K562 (cell line): Measurements from ENCODE around the gene SEPHS2. TPM values are rescaled to one million over a fixed set of nuclear protein-coding genes. Genes with fewer than 3 reads are reported as not detected.
A peak's percentile ranks its signal among the peaks of the same experiment; 100 is the strongest.

ENCODE experiments used
- ARID4B ChIP-seq: sonication (generic); formaldehyde crosslinking; IDR thresholded peaks from 2 replicates; pipeline ENCODE4 v1.8.0; 2022; ENCODE audit warnings: mild to moderate bottlenecking, missing genetic modification reagents
- ATF1 ChIP-seq, 2 experiments: fragments of 450-650 bp in 1 of 2; IDR thresholded peaks; 2 replicates each; pipeline ENCODE4 v1.6.1; 2016; ENCODE audit warnings: missing compliant biosample characterization in 1 of 2, missing genetic modification characterization in 1 of 2
- BRF1 ChIP-seq: IDR thresholded peaks from 3 replicates; pipeline ENCODE4 v1.6.1; 2011; ENCODE audit warnings: borderline replicate concordance, mild to moderate bottlenecking; ENCODE audit not compliant: insufficient read length; ENCODE audit errors: extremely low read depth
- MAFG ChIP-seq: fragments of 450-650 bp; conservative IDR thresholded peaks from 2 replicates; pipeline ENCODE4 v1.6.1; 2016; ENCODE audit warnings: missing genetic modification characterization, missing compliant biosample characterization
- ZNF165 ChIP-seq: fragments of 250-450 bp; sonication (Bioruptor Pico); IDR thresholded peaks from 2 replicates; pipeline ENCODE4 v1.4.0; 2020; ENCODE audit warnings: borderline replicate concordance
- ZNF263 ChIP-seq: sonication (generic); formaldehyde crosslinking; IDR thresholded peaks from 2 replicates; pipeline ENCODE4 v1.8.0; 2022; ENCODE audit warnings: mild to moderate bottlenecking, missing genetic modification reagents, borderline replicate concordance
- ZNF830 ChIP-seq: fragments of 250-450 bp; sonication (Bioruptor Pico); IDR thresholded peaks from 2 replicates; pipeline ENCODE4 v1.5.0; 2021; ENCODE audit warnings: mild to moderate bottlenecking
- polyA plus RNA-seq, 8 experiments: library from polyadenylated mRNA; depleted of rRNA in 4 of 8; stranded (reverse) in 5 of 8; unstranded in 3 of 8; fragments of >200 nt; fragmentation: Nextera tagmentation in 2 of 8; fragmentation: Illumina TruSeq in 1 of 8; extraction: Ambion mirVana in 2 of 8; extraction: Trizol in 1 of 8; gene quantifications; 2 replicates each; pipeline versions ENCODE4 v1.2.1 to v1.2.3, GENCODE V29; 2011 to 2014; ENCODE audit warnings: inconsistent platforms in 1 of 8, missing spikeins in 1 of 8
- total RNA-seq, 7 experiments: library from RNA; depleted of rRNA in 6 of 7; stranded (reverse); fragments of >200 nt in 6 of 7; fragmentation: Illumina TruSeq in 2 of 7; extraction: Trizol in 2 of 7; gene quantifications; 2 replicates each; pipeline versions ENCODE4 v1.2.1 to v1.2.3, GENCODE V29; 2011 to 2021; ENCODE audit warnings: low replicate concordance in 1 of 7
- TF ChIP-seq, protein P1 (sequence below): fragments of 450-650 bp; IDR thresholded peaks from 2 replicates; pipeline ENCODE4 v1.7.1; 2018; ENCODE audit warnings: mild to moderate bottlenecking, low read depth; ENCODE audit not compliant: partially characterized antibody
- TF ChIP-seq, protein P2 (sequence below), 2 experiments: fragments of 450-650 bp in 1 of 2; sonication (generic) in 1 of 2; formaldehyde crosslinking in 1 of 2; IDR thresholded peaks; 2 replicates each; pipeline versions ENCODE4 v1.7.1 to v1.9.0; 2016 to 2022; ENCODE audit warnings: inconsistent platforms in 1 of 2, mild to moderate bottlenecking in 1 of 2, missing genetic modification reagents in 1 of 2

SEPHS2 gene
- total and polyA plus RNA-seq, 9 of the 15 experiments (the other 6 are each of a cell fraction or from before 2014, with no cell fraction given): 20.9 to 90.6 (median 43.4) TPM

DNA sequence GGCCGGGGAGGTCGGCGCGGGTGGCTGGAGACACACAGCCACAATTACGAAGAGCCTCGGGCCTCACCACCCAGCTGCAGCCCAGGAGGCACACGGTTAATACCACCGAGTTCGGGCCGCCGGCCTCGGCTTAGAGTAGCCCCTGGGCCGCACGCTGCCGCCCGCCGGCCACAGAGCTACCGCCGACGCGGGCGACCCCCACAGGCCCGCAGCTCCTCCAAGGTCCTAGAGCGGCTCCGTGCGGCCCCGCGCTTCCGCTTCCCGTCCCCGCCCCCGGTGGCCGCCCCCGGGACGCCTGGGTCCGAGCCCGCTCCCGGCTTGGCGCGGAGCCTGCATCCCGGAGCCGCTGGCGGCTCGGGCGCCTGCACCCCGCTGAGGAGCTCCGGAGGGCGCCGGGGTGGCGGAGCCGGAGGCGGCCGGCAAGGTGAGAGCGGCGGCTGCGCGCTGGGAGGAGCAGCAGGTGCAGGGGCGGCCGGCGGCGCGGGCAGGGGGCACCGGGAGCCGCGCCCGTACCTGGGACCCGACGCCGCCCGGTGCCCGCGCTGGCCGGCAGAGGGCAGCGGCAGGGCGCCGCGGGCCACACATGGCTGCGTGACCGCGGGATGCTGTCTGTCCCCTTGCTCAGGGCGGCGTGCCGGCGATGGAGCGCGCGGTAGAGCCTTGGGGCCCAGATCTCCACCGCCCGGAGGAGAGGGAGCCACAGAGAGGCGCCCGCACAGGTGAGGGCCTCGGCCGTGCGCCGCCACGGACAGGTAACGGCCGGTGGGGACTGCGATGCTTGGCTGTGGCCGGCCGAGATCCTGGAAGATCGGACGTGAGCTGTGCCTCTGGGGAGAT, 50.3 kb downstream of the SEPHS2 start, which contains the start of gene ZNF48 (continued):
- TF ChIP-seq ATF1 (CRISPR knock-in tag; IDR thresholded peaks at IDR 0.05): no peak
- TF ChIP-seq ATF1 (tag; IDR thresholded peaks at IDR 0.05): peak; percentile 48
- TF ChIP-seq, protein P1, sequence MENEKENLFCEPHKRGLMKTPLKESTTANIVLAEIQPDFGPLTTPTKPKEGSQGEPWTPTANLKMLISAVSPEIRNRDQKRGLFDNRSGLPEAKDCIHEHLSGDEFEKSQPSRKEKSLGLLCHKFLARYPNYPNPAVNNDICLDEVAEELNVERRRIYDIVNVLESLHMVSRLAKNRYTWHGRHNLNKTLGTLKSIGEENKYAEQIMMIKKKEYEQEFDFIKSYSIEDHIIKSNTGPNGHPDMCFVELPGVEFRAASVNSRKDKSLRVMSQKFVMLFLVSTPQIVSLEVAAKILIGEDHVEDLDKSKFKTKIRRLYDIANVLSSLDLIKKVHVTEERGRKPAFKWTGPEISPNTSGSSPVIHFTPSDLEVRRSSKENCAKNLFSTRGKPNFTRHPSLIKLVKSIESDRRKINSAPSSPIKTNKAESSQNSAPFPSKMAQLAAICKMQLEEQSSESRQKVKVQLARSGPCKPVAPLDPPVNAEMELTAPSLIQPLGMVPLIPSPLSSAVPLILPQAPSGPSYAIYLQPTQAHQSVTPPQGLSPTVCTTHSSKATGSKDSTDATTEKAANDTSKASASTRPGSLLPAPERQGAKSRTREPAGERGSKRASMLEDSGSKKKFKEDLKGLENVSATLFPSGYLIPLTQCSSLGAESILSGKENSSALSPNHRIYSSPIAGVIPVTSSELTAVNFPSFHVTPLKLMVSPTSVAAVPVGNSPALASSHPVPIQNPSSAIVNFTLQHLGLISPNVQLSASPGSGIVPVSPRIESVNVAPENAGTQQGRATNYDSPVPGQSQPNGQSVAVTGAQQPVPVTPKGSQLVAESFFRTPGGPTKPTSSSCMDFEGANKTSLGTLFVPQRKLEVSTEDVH: peak; percentile 57
- TF ChIP-seq ZNF263 (CRISPR knock-in tag): no peak; the same call in 1 of the 2 replicates
- peak; percentile 76 for TF ChIP-seq ARID4B (CRISPR knock-in tag)
- TF ChIP-seq, protein P2, sequence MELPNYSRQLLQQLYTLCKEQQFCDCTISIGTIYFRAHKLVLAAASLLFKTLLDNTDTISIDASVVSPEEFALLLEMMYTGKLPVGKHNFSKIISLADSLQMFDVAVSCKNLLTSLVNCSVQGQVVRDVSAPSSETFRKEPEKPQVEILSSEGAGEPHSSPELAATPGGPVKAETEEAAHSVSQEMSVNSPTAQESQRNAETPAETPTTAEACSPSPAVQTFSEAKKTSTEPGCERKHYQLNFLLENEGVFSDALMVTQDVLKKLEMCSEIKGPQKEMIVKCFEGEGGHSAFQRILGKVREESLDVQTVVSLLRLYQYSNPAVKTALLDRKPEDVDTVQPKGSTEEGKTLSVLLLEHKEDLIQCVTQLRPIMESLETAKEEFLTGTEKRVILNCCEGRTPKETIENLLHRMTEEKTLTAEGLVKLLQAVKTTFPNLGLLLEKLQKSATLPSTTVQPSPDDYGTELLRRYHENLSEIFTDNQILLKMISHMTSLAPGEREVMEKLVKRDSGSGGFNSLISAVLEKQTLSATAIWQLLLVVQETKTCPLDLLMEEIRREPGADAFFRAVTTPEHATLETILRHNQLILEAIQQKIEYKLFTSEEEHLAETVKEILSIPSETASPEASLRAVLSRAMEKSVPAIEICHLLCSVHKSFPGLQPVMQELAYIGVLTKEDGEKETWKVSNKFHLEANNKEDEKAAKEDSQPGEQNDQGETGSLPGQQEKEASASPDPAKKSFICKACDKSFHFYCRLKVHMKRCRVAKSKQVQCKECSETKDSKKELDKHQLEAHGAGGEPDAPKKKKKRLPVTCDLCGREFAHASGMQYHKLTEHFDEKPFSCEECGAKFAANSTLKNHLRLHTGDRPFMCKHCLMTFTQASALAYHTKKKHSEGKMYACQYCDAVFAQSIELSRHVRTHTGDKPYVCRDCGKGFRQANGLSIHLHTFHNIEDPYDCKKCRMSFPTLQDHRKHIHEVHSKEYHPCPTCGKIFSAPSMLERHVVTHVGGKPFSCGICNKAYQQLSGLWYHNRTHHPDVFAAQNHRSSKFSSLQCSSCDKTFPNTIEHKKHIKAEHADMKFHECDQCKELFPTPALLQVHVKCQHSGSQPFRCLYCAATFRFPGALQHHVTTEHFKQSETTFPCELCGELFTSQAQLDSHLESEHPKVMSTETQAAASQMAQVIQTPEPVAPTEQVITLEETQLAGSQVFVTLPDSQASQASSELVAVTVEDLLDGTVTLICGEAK (IDR thresholded peaks at IDR 0.05): peak; percentile 91
- TF ChIP-seq, protein P2 (CRISPR knock-in tag; IDR thresholded peaks at IDR 0.05): no peak
- TF ChIP-seq ZNF830 (CRISPR knock-in tag): no peak
- TF ChIP-seq MAFG (tag): no peak
- no peak for TF ChIP-seq ZNF165 (CRISPR knock-in tag)
- no peak for TF ChIP-seq BRF1
